CD8-positive, alpha-beta memory T cell (primary cell): Measurements from ENCODE around the gene ZP1. TPM values are rescaled to one million over a fixed set of nuclear protein-coding genes. Genes with fewer than 3 reads are reported as not detected.

Experiments
- CTCF ChIA-PET: fragments of 350-600 bp; sonication (Branson Sonifier 250); formaldehyde crosslinking; loops from one replicate; lab custom pipeline; 2021; ENCODE audit warnings: antibody characterized with exemption; lab: Charles Lee
- POLR2A ChIA-PET: fragments of 350-600 bp; sonication (Branson Sonifier 250); formaldehyde crosslinking; loops from one replicate; lab custom pipeline; 2021; ENCODE audit warnings: antibody characterized with exemption; lab: Charles Lee
- DNase-seq, 5 donors: peaks; one replicate each; pipeline versions ENCODE4 v3.0.0 to v3.0.0-alpha.2; 2020 to 2022; ENCODE audit warnings: mixed read lengths in 1 of 5
- H3K27ac ChIP-seq: one replicate; pipeline ENCODE4 v1.7.0; 2013; ENCODE audit warnings: low read depth, mild to moderate bottlenecking, low read length, moderate library complexity
- H3K27me3 ChIP-seq: 2 replicates; pipeline ENCODE4 v1.7.0; 2013; ENCODE audit warnings: low read length, mild to moderate bottlenecking; ENCODE audit not compliant: insufficient read depth, poor library complexity, severe bottlenecking
- H3K36me3 ChIP-seq: 2 replicates; pipeline ENCODE4 v1.7.0; 2013; ENCODE audit warnings: mild to moderate bottlenecking, low read length, moderate library complexity; ENCODE audit not compliant: insufficient read depth
- H3K4me1 ChIP-seq: 2 replicates; pipeline ENCODE4 v1.7.0; 2013; ENCODE audit warnings: mild to moderate bottlenecking, low read length, moderate library complexity; ENCODE audit not compliant: insufficient read depth
- H3K4me3 ChIP-seq: 2 replicates; pipeline ENCODE4 v1.7.0; 2013; ENCODE audit warnings: mild to moderate bottlenecking, low read length
- H3K9me3 ChIP-seq: 2 replicates; pipeline ENCODE4 v1.7.0; 2013; ENCODE audit warnings: mild to moderate bottlenecking, low read length
- H3K27ac Mint-ChIP-seq, 8 donors: one replicate each; pipeline ENCODE4 v1.8.0; 2020 to 2021; ENCODE audit warnings: mixed read lengths in 8 of 8, mild to moderate bottlenecking in 6 of 8, inconsistent platforms in 3 of 8, moderate library complexity in 3 of 8
- H3K27me3 Mint-ChIP-seq, 2 donors: one replicate each; pipeline ENCODE4 v1.8.0; 2020 to 2021; ENCODE audit warnings: mixed read lengths in 2 of 2, mild to moderate bottlenecking in 1 of 2, moderate library complexity in 1 of 2
- H3K36me3 Mint-ChIP-seq, 3 donors: one replicate each; pipeline ENCODE4 v1.8.0; 2020 to 2021; ENCODE audit warnings: mixed read lengths in 3 of 3, inconsistent platforms in 1 of 3, mild to moderate bottlenecking in 1 of 3
- H3K4me1 Mint-ChIP-seq, 3 donors: one replicate each; pipeline ENCODE4 v1.8.0; 2020 to 2021; ENCODE audit warnings: mixed read lengths in 3 of 3, inconsistent platforms in 1 of 3, mild to moderate bottlenecking in 1 of 3
- H3K4me3 Mint-ChIP-seq, 7 donors: one replicate each; pipeline ENCODE4 v1.8.0; 2020 to 2021; ENCODE audit warnings: mixed read lengths in 7 of 7, mild to moderate bottlenecking in 6 of 7, moderate library complexity in 4 of 7, inconsistent platforms in 2 of 7
- H3K9me3 Mint-ChIP-seq, 5 donors: one replicate each; pipeline ENCODE4 v1.8.0; 2020 to 2022; ENCODE audit warnings: mixed read lengths in 5 of 5, mild to moderate bottlenecking in 3 of 5, moderate library complexity in 2 of 5, inconsistent platforms in 1 of 5
- polyA plus RNA-seq: library from polyadenylated mRNA; unstranded; fragments of 300-500 nt; fragmentation: Illumina TruSeq; gene quantifications from one replicate; pipeline ENCODE4 v1.2.3, GENCODE V29; 2021
- total RNA-seq, 2 experiments: library from RNA; stranded (reverse); gene quantifications; one replicate each; pipeline ENCODE4 v1.2.3, GENCODE V29; 2021

Gene ZP1
- total and polyA plus RNA-seq, 3 experiments from 2014 or later = 0.22 TPM; not detected in 2

DNA sequence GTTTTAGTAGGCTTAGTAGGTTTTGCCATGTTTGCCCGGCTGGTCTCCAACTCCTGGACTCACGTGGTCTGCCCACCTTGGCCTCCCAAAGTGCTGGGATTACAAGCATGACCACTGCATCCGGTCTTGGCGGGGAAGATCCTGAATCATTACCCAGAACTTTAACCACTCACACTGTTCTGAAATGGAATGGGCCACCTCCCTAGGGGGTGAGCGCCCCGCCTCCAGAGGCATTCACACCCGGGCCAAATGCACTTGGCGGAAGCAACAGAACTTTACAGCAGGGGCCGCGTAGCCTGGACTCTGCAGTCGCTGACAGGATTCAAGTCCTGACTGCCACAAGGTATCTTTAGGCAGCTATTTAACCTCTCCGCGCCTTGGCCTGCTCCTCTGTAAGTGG is 20.1 kb upstream of the ZP1 start:
- peaks cover 12% of the 10 kb centered on the region for H3K36me3 ChIP-seq
- no peak overlapping the region for H3K4me3 ChIP-seq
- H3K4me1 ChIP-seq = peaks cover 28% of the 10 kb centered on the region
- no peak overlapping the region for H3K4me3 Mint-ChIP-seq
- H3K9me3 Mint-ChIP-seq = no peaks in the 10 kb centered on the region
- no peak for DNase-seq
- CTCF ChIA-PET = interaction anchor here (0.8 to 1.4 kb wide), 3 partner anchors 16 to 52 kb away, joined by 3 to 4 read pairs (median 3); no protein-coding TSS in a partner anchor
- POLR2A ChIA-PET = no interaction called here
- no peak overlapping the region for H3K27ac ChIP-seq
- H3K4me1 Mint-ChIP-seq = peaks cover 31 to 36% (median 33%) of the 10 kb centered on the region in 3 donors
- H3K36me3 Mint-ChIP-seq = peaks cover 8 to 58% (median 15%) of the 10 kb centered on the region in 3 donors
- H3K27ac Mint-ChIP-seq = peak overlapping the region in 2 of 8 donors; percentile 13 to 19
- no peaks in the 10 kb centered on the region for H3K27me3 Mint-ChIP-seq
- H3K9me3 ChIP-seq = no peaks in the 10 kb centered on the region
- H3K27me3 ChIP-seq = no peaks in the 10 kb centered on the region

DNA sequence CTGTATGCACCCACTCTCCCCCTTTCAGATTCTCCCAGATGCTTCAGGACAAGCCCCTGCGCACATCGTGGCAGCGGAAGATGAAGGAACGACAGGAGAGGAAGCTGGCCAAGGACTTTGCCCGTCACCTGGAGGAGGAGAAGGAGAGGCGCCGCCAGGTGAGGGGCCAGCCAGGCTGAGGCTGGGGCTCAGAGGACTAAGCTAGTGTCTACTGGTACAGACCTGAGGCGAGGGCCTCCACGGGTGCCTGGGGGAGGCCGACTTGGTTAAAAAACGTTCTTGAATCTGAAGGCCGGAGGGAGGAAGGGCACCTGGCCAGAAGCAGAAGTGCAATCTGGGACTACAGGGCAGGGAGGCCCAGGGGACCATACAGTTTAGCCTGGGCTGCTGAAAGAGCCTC is 19.4 kb upstream of the ZP1 start:
- ChIA-PET CTCF (interaction anchor here (0.8 kb wide), 1 partner anchor 40 kb away, joined by 3 read pairs; no protein-coding TSS in a partner anchor), POLR2A (no interaction called here)
- no peak overlapping the region for H3K27ac ChIP-seq
- peaks cover 8 to 58% (median 15%) of the 10 kb centered on the region in 3 donors for H3K36me3 Mint-ChIP-seq
- no peak overlapping the region for H3K4me3 Mint-ChIP-seq
- no peaks in the 10 kb centered on the region for H3K9me3 Mint-ChIP-seq
- H3K4me1 ChIP-seq = peaks cover 22% of the 10 kb centered on the region
- peaks cover 12% of the 10 kb centered on the region for H3K36me3 ChIP-seq
- H3K27me3 Mint-ChIP-seq = no peaks in the 10 kb centered on the region
- H3K9me3 ChIP-seq = no peaks in the 10 kb centered on the region
- DNase-seq = no peak
- H3K4me3 ChIP-seq = no peak overlapping the region
- H3K27ac Mint-ChIP-seq = no peak overlapping the region
- H3K4me1 Mint-ChIP-seq = peaks cover 25 to 31% (median 27%) of the 10 kb centered on the region in 3 donors
- no peaks in the 10 kb centered on the region for H3K27me3 ChIP-seq

DNA sequence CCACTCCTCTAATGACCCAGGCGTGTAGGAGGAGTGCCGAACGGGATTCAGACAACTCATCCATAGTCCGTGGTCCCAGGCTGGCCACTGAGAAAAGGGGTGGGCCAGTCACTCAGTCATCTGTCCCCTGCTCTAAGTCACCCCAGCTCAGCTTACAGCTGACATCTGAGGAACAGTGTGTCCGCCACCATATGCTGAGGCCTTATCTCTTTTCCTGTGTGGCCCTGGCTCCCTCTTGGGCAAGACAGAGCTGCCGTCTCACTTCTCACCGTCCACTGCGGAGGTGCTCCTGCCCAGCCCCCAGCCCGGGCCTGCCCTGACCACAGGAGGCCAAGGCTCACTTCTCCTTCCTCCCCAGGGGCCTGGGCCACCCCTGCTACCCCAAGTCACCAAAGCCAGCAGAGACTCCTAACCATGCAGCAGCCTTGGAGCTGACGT is 18.6 kb upstream of the ZP1 start:
- POLR2A ChIA-PET = no interaction called here
- peaks cover 12% of the 10 kb centered on the region for H3K36me3 ChIP-seq
- peak overlapping the region in 1 of 8 donors; percentile 54 for H3K27ac Mint-ChIP-seq

DNA sequence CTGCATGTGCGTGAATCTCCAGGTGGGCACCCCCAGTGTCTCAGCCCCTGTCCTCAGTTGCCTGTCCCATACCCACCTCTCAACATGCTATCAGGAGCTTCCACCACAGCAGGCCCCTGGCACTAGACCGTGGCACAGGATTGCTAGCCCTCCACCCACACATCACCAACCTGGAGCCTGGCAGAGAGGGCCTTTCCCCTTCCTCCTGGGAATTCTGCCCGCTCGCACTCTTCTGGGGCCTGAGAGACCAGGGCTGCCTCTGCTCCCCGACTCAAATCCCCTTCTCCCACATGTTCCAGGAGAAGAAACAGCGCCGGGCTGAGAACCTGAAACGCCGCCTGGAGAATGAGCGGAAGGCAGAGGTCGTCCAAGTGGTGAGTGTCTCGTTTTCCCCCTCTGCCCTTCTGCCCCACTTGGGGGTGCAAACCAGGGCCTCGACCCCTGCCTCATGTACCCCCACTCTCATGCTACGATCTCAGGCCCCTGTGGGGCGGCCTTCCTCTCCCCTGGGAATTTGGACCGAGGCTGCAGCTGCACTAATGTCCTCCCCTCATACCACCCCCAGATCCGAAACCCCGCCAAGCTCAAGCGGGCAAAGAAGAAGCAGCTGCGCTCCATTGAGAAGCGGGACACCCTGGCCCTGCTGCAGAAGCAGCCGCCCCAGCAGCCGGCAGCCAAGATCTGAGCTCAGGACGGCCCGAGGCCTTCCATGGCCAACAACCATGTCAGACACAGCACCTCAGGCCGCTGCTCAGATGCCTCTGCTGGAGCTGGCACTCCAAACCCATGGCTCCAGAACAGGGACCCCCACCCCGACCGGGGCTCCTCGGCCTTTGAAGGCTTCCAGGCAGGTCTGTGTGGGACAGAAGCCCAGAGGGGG is 17.5 kb upstream of the ZP1 start:
- H3K27ac Mint-ChIP-seq = no peak overlapping the region
- H3K27me3 ChIP-seq = no peaks in the 10 kb centered on the region
- H3K4me1 Mint-ChIP-seq = peaks cover 6 to 19% (median 7%) of the 10 kb centered on the region in 3 donors
- no peak overlapping the region for H3K4me3 Mint-ChIP-seq
- H3K9me3 ChIP-seq = no peaks in the 10 kb centered on the region
- H3K4me1 ChIP-seq = peaks cover 2% of the 10 kb centered on the region
- peaks cover 12% of the 10 kb centered on the region for H3K36me3 ChIP-seq
- ChIA-PET CTCF (interaction anchor here (1.4 to 1.7 kb wide), 3 partner anchors 17 to 51 kb away, joined by 3 to 7 read pairs (median 4); no protein-coding TSS in a partner anchor), POLR2A (no interaction called here)
- DNase-seq = no peak
- peaks cover 8 to 60% (median 15%) of the 10 kb centered on the region in 3 donors for H3K36me3 Mint-ChIP-seq
- no peak overlapping the region for H3K27ac ChIP-seq
- no peak overlapping the region for H3K4me3 ChIP-seq
- H3K27me3 Mint-ChIP-seq = no peaks in the 10 kb centered on the region
- H3K9me3 Mint-ChIP-seq = no peaks in the 10 kb centered on the region

More for the DNA sequence above, 18.6 kb upstream of the ZP1 start:
- peaks cover 17 to 23% (median 19%) of the 10 kb centered on the region in 3 donors for H3K4me1 Mint-ChIP-seq
- no peaks in the 10 kb centered on the region for H3K27me3 Mint-ChIP-seq
- H3K9me3 Mint-ChIP-seq = no peaks in the 10 kb centered on the region
- H3K4me1 ChIP-seq = peaks cover 14% of the 10 kb centered on the region
- no peaks in the 10 kb centered on the region for H3K9me3 ChIP-seq
- no peak overlapping the region for H3K4me3 Mint-ChIP-seq
- no peak overlapping the region for H3K27ac ChIP-seq
- H3K4me3 ChIP-seq = no peak overlapping the region
- no peaks in the 10 kb centered on the region for H3K27me3 ChIP-seq
- DNase-seq = no peak
- peaks cover 8 to 61% (median 15%) of the 10 kb centered on the region in 3 donors for H3K36me3 Mint-ChIP-seq
- CTCF ChIA-PET = interaction anchor here (1.4 kb wide), 1 partner anchor 53 kb away, joined by 3 read pairs; no protein-coding TSS in a partner anchor

DNA sequence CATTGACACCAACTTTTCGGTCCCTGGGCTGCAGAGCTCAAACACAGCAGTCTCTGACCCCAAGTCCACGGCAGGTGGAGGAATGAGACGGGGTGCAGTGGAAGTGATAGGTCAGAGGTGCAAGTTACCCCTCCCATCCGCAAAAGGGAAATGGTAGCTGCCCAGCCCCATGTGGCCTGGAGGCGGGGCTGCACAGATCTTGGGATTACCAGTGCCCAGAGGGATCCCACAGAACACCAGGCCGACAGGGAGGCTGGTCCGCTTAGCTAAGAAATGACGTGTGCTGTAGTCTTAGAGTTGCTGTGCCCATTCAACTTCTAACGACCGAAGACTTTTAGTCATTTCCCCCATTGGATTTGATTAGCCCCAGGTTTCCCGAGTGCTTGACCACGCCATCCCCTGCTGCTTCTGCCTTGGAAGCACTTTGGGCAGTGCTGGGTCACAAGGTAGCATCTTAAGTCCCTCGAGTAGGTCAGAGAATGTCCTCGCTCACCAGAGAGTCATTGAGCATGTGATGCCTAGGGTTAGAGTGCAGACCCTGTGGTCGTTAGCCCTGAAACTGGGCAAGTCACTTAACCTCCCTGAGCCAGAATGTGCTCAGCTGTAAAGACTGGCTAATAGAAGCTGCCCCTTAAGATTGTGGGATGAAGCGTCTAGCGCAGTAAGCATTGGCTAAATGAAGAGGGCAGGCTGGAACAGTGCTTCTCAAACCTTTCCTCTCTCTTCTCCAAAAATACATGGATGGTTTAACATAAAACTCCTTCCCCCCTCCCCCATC is 15.8 kb upstream of the ZP1 start:
- Mint-ChIP-seq H3K4me3 (peak overlapping the region in 1 of 7 donors; percentile 6), H3K9me3 (no peaks in the 10 kb centered on the region), H3K27ac (peak overlapping the region in 1 of 8 donors; percentile 74), H3K36me3 (peaks cover 8 to 55% (median 15%) of the 10 kb centered on the region in 3 donors), H3K4me1 (peaks cover 2 to 16% (median 8%) of the 10 kb centered on the region in 3 donors), H3K27me3 (no peaks in the 10 kb centered on the region)
- Histone ChIP-seq H3K4me1 (no peaks in the 10 kb centered on the region), H3K27me3 (no peaks in the 10 kb centered on the region), H3K27ac (no peak overlapping the region), H3K9me3 (no peaks in the 10 kb centered on the region), H3K4me3 (no peak overlapping the region), H3K36me3 (peaks cover 12% of the 10 kb centered on the region)
- ChIA-PET POLR2A (no interaction called here), CTCF (interaction anchor here (1.3 to 1.7 kb wide), 3 partner anchors 15 to 36 kb away, joined by 4 to 7 read pairs (median 4); no protein-coding TSS in a partner anchor)
- no peak for DNase-seq

DNA sequence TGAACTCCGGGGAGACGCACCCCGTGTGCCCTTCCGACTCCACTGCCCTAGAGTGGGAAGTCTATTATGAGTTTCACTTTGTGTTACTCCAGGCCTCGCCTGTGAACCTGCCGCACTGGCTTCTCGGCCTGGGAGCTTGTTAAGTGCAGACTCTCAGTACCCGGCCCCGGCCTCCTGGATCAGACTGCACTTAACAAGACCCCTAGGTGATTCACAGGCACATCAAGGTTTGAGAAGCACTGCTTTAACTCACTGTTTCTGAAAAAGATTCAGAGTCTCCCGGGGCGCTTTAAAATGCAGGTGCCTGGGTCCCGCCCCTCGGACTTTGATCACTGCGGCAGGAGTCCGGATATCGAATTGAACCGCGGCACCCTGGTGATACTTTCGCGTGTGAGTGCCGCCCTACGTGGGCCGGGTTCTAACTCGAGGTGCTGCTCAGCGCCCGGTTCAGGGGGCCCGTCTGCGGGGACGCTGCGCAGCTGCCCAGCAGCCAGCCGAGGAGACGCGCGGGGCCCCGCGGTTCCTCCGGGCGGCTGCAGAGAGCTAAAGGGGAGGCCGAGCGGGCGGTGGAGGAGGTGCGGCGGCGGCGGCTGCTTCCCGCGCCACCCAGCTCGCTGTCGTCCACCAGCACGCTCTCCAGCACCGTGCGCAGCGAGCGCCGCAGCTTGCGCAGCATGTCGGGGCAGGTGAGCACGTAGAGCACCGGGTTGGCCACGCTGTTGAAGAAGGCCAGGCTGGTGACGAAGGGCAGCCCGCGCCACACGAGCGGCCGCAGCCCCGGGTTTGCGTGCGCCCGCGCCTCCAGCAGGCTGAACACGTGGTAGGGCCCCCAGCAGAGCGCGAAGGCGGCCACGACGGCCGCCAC is 15.0 kb upstream of the ZP1 start:
- H3K36me3 Mint-ChIP-seq = peaks cover 8 to 50% (median 15%) of the 10 kb centered on the region in 3 donors
- no peaks in the 10 kb centered on the region for H3K27me3 Mint-ChIP-seq
- no peaks in the 10 kb centered on the region for H3K9me3 Mint-ChIP-seq
- peaks cover 2 to 16% (median 14%) of the 10 kb centered on the region in 3 donors for H3K4me1 Mint-ChIP-seq
- H3K4me3 Mint-ChIP-seq = peak overlapping the region in 1 of 7 donors; percentile 13
- Histone ChIP-seq H3K4me1 (no peaks in the 10 kb centered on the region), H3K36me3 (peaks cover 12% of the 10 kb centered on the region), H3K4me3 (no peak overlapping the region), H3K9me3 (no peaks in the 10 kb centered on the region), H3K27ac (no peak overlapping the region), H3K27me3 (no peaks in the 10 kb centered on the region)
- ChIA-PET CTCF (interaction anchor here (1.3 kb wide), 1 partner anchor 35 kb away, joined by 4 read pairs; no protein-coding TSS in a partner anchor), POLR2A (no interaction called here)
- DNase-seq = no peak
- peak overlapping the region in 1 of 8 donors; percentile 74 for H3K27ac Mint-ChIP-seq
